ENCODE results near the gene ADAMTS5. TPM values are rescaled to one million over a fixed set of nuclear protein-coding genes. Genes with fewer than 3 reads are reported as not detected.

The ADAMTS5 gene
- total and polyA plus RNA-seq, 2 donors from 2014 or later = 1.7 to 10.6 TPM

GRCh38 chr21:26982767-26983166 lies 15.9 kb upstream of the ADAMTS5 start:
- no peak for FAIRE-seq
- intact Hi-C loops (cut with DNase I) = no loop called here

GRCh38 chr21:26977746-26978145 lies 10.9 kb upstream of the ADAMTS5 start:
- DNase-seq (no peak), FAIRE-seq (no peak)
- Histone ChIP-seq H3K4me3 (ENCODE audit: low read length in 3 of 3) (no peak overlapping the region), H3K27me3 (ENCODE audit: control insufficient read depth, insufficient read depth, low read length) (no peaks in the 10 kb centered on the region), H3K9me3 (ENCODE audit: control insufficient read depth in 2 of 3, insufficient read depth in 1 of 3, low read length in 3 of 3) (no peaks in the 10 kb centered on the region), H3K27ac (ENCODE audit: low read depth in 2 of 2, low read length in 2 of 2) (no peak overlapping the region), H3K9ac (ENCODE audit: low read length in 3 of 3) (no peak overlapping the region), H3K4me1 (ENCODE audit: control insufficient read depth in 2 of 3, insufficient read depth in 2 of 3, low read depth in 1 of 3, low read length in 3 of 3) (no peaks in the 10 kb centered on the region), H3K36me3 (ENCODE audit: control insufficient read depth in 2 of 3, insufficient read depth in 3 of 3, low read length in 3 of 3) (no peaks in the 10 kb centered on the region)
- TF ChIP-seq CTCF (IDR thresholded peaks at IDR 0.05; ENCODE audit: borderline replicate concordance, extremely low read depth, insufficient read depth) = no peak
- intact Hi-C loops (cut with DNase I) = no loop called here

More at GRCh38 chr21:26982767-26983166, 15.9 kb upstream of the ADAMTS5 start:
- Histone ChIP-seq H3K27me3 (ENCODE audit: control insufficient read depth, insufficient read depth, low read length) (no peaks in the 10 kb centered on the region), H3K36me3 (ENCODE audit: control insufficient read depth in 2 of 3, insufficient read depth in 3 of 3, low read length in 3 of 3) (no peaks in the 10 kb centered on the region), H3K4me3 (ENCODE audit: low read length in 3 of 3) (no peak overlapping the region), H3K27ac (ENCODE audit: low read depth in 2 of 2, low read length in 2 of 2) (no peak overlapping the region), H3K4me1 (ENCODE audit: control insufficient read depth in 2 of 3, insufficient read depth in 2 of 3, low read depth in 1 of 3, low read length in 3 of 3) (no peaks in the 10 kb centered on the region), H3K9me3 (ENCODE audit: control insufficient read depth in 2 of 3, insufficient read depth in 1 of 3, low read length in 3 of 3) (no peaks in the 10 kb centered on the region), H3K9ac (ENCODE audit: low read length in 3 of 3) (no peak overlapping the region)
- no peak for DNase-seq
- TF ChIP-seq CTCF (IDR thresholded peaks at IDR 0.05; ENCODE audit: borderline replicate concordance, extremely low read depth, insufficient read depth) = no peak

GRCh38 chr21:26973226-26973625 lies 6.3 kb upstream of the ADAMTS5 start:
- H3K9ac ChIP-seq (ENCODE audit: low read length in 3 of 3) = no peak overlapping the region
- H3K4me3 ChIP-seq (ENCODE audit: low read length in 3 of 3) = no peak overlapping the region
- H3K27me3 ChIP-seq (ENCODE audit: control insufficient read depth, insufficient read depth, low read length) = no peaks in the 10 kb centered on the region
- H3K36me3 ChIP-seq (ENCODE audit: control insufficient read depth in 2 of 3, insufficient read depth in 3 of 3, low read length in 3 of 3) = no peaks in the 10 kb centered on the region
- no peak for DNase-seq
- intact Hi-C loops (cut with DNase I) = no loop called here
- H3K9me3 ChIP-seq (ENCODE audit: control insufficient read depth in 2 of 3, insufficient read depth in 1 of 3, low read length in 3 of 3) = no peaks in the 10 kb centered on the region
- no peak for TF ChIP-seq CTCF (IDR thresholded peaks at IDR 0.05; ENCODE audit: borderline replicate concordance, extremely low read depth, insufficient read depth)
- FAIRE-seq = no peak
- H3K27ac ChIP-seq (ENCODE audit: low read depth in 2 of 2, low read length in 2 of 2) = no peak overlapping the region
- H3K4me1 ChIP-seq (ENCODE audit: control insufficient read depth in 2 of 3, insufficient read depth in 2 of 3, low read depth in 1 of 3, low read length in 3 of 3) = no peaks in the 10 kb centered on the region

- DNase-seq = no peak
- Histone ChIP-seq H3K4me1 (ENCODE audit: control insufficient read depth in 2 of 3, insufficient read depth in 2 of 3, low read depth in 1 of 3, low read length in 3 of 3) (no peaks in the 10 kb centered on the region), H3K9me3 (ENCODE audit: control insufficient read depth in 2 of 3, insufficient read depth in 1 of 3, low read length in 3 of 3) (no peaks in the 10 kb centered on the region), H3K9ac (ENCODE audit: low read length in 3 of 3) (no peak overlapping the region), H3K27me3 (ENCODE audit: control insufficient read depth, insufficient read depth, low read length) (no peaks in the 10 kb centered on the region), H3K27ac (ENCODE audit: low read depth in 2 of 2, low read length in 2 of 2) (no peak overlapping the region), H3K4me3 (ENCODE audit: low read length in 3 of 3) (no peak overlapping the region), H3K36me3 (ENCODE audit: control insufficient read depth in 2 of 3, insufficient read depth in 3 of 3, low read length in 3 of 3) (no peaks in the 10 kb centered on the region)
- no peak for TF ChIP-seq CTCF (IDR thresholded peaks at IDR 0.05; ENCODE audit: borderline replicate concordance, extremely low read depth, insufficient read depth)
- intact Hi-C loops (cut with DNase I) = no loop called here
- no peak for FAIRE-seq
These were observed 5.3 kb upstream of the ADAMTS5 start for GRCh38 chr21:26972192-26972591.
